DOHH2 (cell line): Measurements from ENCODE around the gene GABRG3.

Experiments
- H3F3A ChIP-seq: fragments of 200-600 bp; sonication (generic), shearing (Covaris generic); 2 replicates; pipeline ENCODE4 v1.6.0; 2016; ENCODE audit warnings: antibody characterized with exemption, mild to moderate bottlenecking; ENCODE audit not compliant: control insufficient read depth, insufficient read depth
- H3K27ac ChIP-seq: fragments of 200-600 bp; sonication (generic); 2 replicates; pipeline ENCODE4 v1.5.1; 2014; ENCODE audit warnings: low read depth, mild to moderate bottlenecking, low read length, moderate library complexity
- H3K27me3 ChIP-seq: fragments of 200-600 bp; sonication (generic); 2 replicates; pipeline ENCODE4 v1.6.1; 2014; ENCODE audit warnings: mild to moderate bottlenecking, low read length, mixed read lengths; ENCODE audit not compliant: control insufficient read depth
- H3K36me3 ChIP-seq: fragments of 200-600 bp; sonication (generic); 2 replicates; pipeline ENCODE4 v1.6.1; 2014; ENCODE audit warnings: mild to moderate bottlenecking, low read length, moderate library complexity, mixed read lengths; ENCODE audit not compliant: control insufficient read depth
- H3K4me1 ChIP-seq: fragments of 200-600 bp; sonication (generic); 2 replicates; pipeline ENCODE4 v1.6.1; 2014; ENCODE audit warnings: mild to moderate bottlenecking, low read length, mixed read lengths; ENCODE audit not compliant: control insufficient read depth
- H3K4me2 ChIP-seq: fragments of 200-600 bp; sonication (generic); 2 replicates; pipeline ENCODE4 v1.6.0; 2014; ENCODE audit warnings: mild to moderate bottlenecking, low read length, moderate library complexity
- H3K4me3 ChIP-seq: fragments of 200-600 bp; sonication (generic); 2 replicates; pipeline ENCODE4 v1.5.1; 2014; ENCODE audit warnings: mild to moderate bottlenecking, low read length, mixed read lengths
- H3K79me2 ChIP-seq: fragments of 200-600 bp; sonication (generic); 2 replicates; pipeline ENCODE4 v1.6.1; 2014; ENCODE audit warnings: mild to moderate bottlenecking, low read length, mixed read lengths; ENCODE audit not compliant: control insufficient read depth
- H3K9me2 ChIP-seq: fragments of 200-600 bp; sonication (generic); replicated peaks from 2 replicates; pipeline ENCODE4 v1.6.1; 2014; ENCODE audit warnings: mild to moderate bottlenecking, low read length, mixed read lengths; ENCODE audit not compliant: control insufficient read depth
- H3K9me3 ChIP-seq: fragments of 200-600 bp; sonication (generic); 2 replicates; pipeline ENCODE4 v1.6.1; 2014; ENCODE audit warnings: antibody characterized with exemption, low read length, mixed read lengths; ENCODE audit not compliant: control insufficient read depth, insufficient read depth
- H4K20me1 ChIP-seq: fragments of 200-600 bp; sonication (generic); 2 replicates; pipeline ENCODE4 v1.6.0; 2014; ENCODE audit warnings: low read depth, mild to moderate bottlenecking, antibody characterized with exemption, low read length, moderate library complexity; ENCODE audit not compliant: control insufficient read depth, insufficient read depth
- EZH2phosphoT487 ChIP-seq: fragments of 200-600 bp; sonication (generic); IDR thresholded peaks from 2 replicates; pipeline ENCODE4 v1.6.1; 2017; ENCODE audit warnings: borderline replicate concordance, mild to moderate bottlenecking, antibody characterized with exemption, low read length, moderate library complexity, mixed read lengths
- TF ChIP-seq, protein P1 (sequence below): fragments of 200-600 bp; sonication (generic); IDR thresholded peaks from one replicate; pipeline ENCODE4 v1.5.1; 2014; ENCODE audit warnings: antibody characterized with exemption, mild to moderate bottlenecking, low read depth, low read length; ENCODE audit not compliant: poor library complexity, severe bottlenecking

GABRG3 gene

DNA sequence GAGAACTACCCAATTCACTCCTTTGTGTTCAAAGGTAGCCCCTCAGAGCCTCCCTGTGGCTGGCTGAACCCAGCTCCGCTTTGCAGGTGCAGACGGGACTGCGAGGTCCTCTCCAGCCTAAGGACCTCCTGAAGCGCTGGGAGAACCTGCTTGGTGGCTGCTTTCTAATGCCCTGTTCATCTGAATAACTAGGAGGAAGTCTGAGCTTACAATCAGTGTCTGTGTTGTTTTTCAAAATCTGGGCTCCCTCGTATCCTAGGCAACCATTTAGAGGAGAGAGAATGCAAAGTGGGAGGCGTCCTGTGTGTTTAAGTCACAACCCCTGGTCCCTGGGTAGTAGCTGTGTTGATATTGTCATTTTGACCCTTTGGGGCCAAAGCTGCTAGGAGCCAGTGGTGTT is 99.9 kb downstream of the GABRG3 start:
- no peak for TF ChIP-seq EZH2phosphoT487
- TF ChIP-seq, protein P1, sequence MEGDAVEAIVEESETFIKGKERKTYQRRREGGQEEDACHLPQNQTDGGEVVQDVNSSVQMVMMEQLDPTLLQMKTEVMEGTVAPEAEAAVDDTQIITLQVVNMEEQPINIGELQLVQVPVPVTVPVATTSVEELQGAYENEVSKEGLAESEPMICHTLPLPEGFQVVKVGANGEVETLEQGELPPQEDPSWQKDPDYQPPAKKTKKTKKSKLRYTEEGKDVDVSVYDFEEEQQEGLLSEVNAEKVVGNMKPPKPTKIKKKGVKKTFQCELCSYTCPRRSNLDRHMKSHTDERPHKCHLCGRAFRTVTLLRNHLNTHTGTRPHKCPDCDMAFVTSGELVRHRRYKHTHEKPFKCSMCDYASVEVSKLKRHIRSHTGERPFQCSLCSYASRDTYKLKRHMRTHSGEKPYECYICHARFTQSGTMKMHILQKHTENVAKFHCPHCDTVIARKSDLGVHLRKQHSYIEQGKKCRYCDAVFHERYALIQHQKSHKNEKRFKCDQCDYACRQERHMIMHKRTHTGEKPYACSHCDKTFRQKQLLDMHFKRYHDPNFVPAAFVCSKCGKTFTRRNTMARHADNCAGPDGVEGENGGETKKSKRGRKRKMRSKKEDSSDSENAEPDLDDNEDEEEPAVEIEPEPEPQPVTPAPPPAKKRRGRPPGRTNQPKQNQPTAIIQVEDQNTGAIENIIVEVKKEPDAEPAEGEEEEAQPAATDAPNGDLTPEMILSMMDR: no peak
- no peaks in the 10 kb centered on the region for H3K27me3 ChIP-seq
- H3K4me1 ChIP-seq: no peaks in the 10 kb centered on the region
- H3K4me2 ChIP-seq: no peak overlapping the region
- H3K9me2 ChIP-seq: no peaks in the 10 kb centered on the region
- H3K9me3 ChIP-seq: peaks cover 4% of the 10 kb centered on the region; the same call in 1 of the 2 replicates
- H3K36me3 ChIP-seq: no peaks in the 10 kb centered on the region
- no peaks in the 10 kb centered on the region for H3K79me2 ChIP-seq
- no peaks in the 10 kb centered on the region for H4K20me1 ChIP-seq
- H3F3A ChIP-seq: no peaks in the 10 kb centered on the region
- no peak overlapping the region for H3K27ac ChIP-seq
- H3K4me3 ChIP-seq: no peak overlapping the region

DNA sequence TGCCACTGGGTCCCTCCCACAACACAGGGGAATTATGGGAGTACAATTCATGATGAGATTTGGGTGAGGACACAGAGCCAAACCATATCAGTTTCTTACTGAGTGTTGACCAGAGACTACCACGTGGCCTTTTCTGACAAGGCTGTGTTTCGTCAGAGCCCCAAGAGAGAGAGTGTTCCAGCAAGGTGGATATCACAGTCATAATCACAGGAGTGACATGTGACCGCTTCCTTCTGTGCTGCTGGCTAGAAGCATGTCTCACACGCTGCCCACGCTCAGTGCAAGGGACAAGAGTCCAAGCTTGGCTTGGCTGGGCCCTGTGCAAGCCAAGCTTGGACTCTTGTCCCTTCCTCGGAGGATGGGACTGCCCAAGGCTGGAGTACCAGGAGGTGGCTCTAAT is 103.2 kb downstream of the GABRG3 start:
- Histone ChIP-seq H3K9me3 (peaks cover 15% of the 10 kb centered on the region; the same call in 1 of the 2 replicates), H3K4me1 (no peaks in the 10 kb centered on the region), H3K79me2 (no peaks in the 10 kb centered on the region), H3K9me2 (no peaks in the 10 kb centered on the region), H3F3A (no peaks in the 10 kb centered on the region), H3K36me3 (no peaks in the 10 kb centered on the region), H3K4me2 (no peak overlapping the region), H3K27ac (no peak overlapping the region), H4K20me1 (no peaks in the 10 kb centered on the region), H3K4me3 (no peak overlapping the region), H3K27me3 (no peaks in the 10 kb centered on the region)
- TF ChIP-seq EZH2phosphoT487: no peak
- TF ChIP-seq, protein P1: no peak

DNA sequence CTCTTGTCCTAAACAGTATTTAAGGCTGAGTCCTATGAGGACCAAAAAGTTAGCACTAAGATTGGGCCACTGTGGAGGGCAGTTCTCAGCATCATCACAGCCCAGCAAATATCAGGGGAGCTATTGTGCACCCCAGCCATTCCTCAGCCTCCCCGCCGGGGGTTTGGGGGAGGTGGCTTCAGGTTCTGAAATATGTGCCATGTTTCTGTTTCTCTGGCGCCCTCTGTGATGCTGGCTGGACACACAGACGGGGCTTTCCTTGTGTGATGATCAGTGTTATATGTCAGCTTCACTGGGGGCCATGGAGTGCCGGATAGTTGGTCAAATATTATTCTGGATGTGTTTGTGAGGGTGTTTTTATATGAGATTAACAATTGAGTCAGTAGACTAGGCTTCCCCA is 106.8 kb downstream of the GABRG3 start:
- no peaks in the 10 kb centered on the region for H3K36me3 ChIP-seq
- no peaks in the 10 kb centered on the region for H4K20me1 ChIP-seq
- H3K79me2 ChIP-seq: no peaks in the 10 kb centered on the region
- peaks cover 11% of the 10 kb centered on the region; the same call in 1 of the 2 replicates for H3K9me3 ChIP-seq
- H3K27ac ChIP-seq: no peak overlapping the region
- H3F3A ChIP-seq: no peaks in the 10 kb centered on the region
- H3K27me3 ChIP-seq: no peaks in the 10 kb centered on the region
- no peaks in the 10 kb centered on the region for H3K4me1 ChIP-seq
- no peak overlapping the region for H3K4me2 ChIP-seq
- TF ChIP-seq, protein P1: no peak
- no peak for TF ChIP-seq EZH2phosphoT487
- H3K4me3 ChIP-seq: no peak overlapping the region
- H3K9me2 ChIP-seq: no peaks in the 10 kb centered on the region
